Endometrial microvascular endothelial cells (primary cell): ENCODE measurements around the gene TSSC4. TPM values are rescaled to one million over a fixed set of nuclear protein-coding genes. Genes with fewer than 3 reads are reported as not detected.

Experiments used
- in situ Hi-C: cut with HindIII; loops from 2 replicates; pipeline ENCODE4 v1.10.0; 2017; ENCODE audit warnings: low sequenced_read_pairs, low pct_unique_long_range_greater_than_20kb; ENCODE audit errors: inconsistent ontology term
- total RNA-seq: library from RNA; depleted of rRNA; stranded (reverse); fragments of >200 nt; gene quantifications from one replicate; pipeline ENCODE4 v1.2.3, GENCODE V29; 2015; ENCODE audit errors: inconsistent ontology term

The TSSC4 gene
- total RNA-seq, 1 donor from 2014 or later, result 39.8 TPM

DNA sequence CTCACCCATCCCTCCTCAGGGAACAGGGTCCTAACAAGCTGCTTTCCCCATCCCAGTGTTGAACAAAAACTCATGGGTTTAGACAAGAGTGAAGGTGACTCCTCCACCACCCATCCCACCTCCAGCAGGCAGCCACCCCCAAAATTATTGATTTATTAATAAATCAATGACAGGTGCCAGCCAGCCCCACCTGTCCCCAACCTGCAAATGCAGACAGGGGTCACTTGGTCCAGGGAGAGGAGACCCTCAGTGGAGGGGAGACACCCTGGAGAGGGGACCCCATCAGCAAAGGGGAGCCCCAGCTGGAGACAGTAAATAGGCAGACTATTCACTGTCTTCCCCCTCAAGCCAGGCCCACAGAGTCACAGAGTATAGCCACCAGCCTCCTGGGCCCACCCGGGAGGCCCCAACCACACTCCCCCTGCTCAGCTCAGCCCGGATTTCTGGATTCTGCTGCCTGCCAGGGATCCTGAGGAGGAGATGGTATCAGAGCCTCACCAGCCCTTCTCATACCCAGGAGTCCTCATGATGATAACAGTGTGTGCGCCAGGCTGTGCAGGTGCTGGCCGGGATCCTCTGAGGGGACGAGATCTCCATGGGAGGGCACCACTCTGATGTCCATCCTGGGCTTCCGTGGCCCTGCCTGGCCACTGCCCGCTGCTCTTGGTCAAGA, 32.2 kb upstream of the TSSC4 start:
- in situ Hi-C loops, result no loop called here

DNA sequence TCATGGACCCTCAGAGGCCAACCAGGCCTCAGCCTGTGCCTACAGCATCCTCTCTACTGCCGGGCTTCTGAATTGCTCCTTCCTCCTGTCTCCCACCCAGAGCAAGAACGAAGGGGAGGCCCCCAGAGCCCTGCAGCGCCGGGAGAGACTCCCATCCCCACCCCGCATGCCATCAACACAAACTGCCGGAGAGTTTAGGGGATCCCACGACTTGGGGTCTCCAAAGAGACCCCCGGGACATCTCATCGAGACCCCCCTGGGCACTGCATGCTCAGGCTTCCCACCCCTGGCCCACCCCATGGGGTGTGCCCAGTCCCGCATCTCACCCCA, 31.7 kb upstream of the TSSC4 start:
- in situ Hi-C loops, result no loop called here

DNA sequence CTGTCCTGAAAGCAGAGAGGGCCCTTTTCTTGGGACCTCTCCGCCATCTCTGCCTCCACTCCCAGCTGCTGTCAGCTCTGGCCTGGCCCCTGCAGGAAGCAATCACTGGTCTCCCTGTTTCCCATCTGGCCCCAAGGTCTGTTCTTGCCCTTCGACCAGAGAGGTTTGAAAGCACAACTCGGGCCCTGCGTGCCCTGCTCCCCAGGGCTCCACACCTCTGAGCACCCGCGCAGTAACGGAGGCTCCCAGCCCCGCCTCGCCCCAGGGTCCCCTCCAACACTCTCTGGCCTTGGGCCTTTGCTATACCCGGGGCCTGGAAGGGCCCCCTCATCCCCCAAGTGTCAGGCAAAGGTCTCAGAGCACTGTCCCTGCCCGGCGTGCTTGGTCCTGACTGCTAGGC, 31.2 kb upstream of the TSSC4 start:
- in situ Hi-C loops, result no loop called here

DNA sequence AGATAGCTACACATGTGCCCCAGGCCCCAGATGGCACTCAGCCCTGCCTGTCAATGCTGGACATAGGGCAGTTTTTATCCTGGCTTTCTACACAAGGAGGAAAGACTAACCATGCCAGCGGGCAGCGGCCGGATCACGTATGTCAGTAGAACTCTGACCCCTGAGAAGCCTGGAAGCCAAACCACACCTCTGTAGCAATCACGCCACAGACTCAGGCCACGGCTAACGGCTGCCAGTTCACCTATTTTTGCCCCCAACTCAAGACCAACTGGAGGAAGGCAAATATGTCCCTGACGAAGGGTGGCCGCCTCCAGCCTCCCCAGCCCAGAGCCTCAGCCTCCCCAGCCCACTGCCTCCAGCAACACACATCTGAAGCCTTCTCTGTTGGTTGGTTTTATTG, 30.7 kb upstream of the TSSC4 start:
- in situ Hi-C loops, result no loop called here

DNA sequence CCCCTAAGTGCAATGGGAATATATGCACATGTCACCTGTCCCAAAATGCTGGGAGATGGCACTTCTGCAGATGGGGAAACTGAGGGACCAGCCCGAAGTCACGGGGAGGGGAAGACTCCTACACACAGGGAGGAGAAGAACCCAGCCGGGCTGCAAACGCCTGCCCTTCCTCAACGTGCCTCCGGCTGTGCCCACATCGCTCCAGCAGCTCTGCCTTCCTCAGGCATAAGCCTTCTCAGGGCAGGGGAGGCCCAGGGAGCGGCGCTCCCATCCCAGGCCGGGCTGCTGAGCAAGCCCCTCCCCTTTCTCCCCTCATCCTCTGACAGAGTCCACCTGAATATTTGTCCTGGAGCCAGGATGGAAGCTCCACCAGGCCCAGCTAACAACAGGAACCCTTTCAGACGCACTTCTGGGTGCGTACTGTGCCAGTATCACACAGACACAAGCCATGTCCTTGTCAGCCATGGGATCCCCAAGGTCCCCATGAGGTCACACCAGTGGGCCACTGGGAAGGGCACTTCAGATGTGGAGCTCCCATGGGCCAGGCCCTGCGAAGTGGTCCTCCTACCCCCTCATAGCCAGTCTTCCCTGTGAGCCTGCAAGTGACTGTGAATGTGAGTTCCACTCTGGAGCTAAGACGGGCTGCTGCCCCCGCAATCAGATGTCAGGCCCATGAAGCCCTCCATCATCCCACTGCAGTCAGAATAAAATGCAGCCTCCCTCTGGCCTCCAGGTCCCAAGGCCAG, 25.9 kb upstream of the TSSC4 start:
- in situ Hi-C loops, result no loop called here

DNA sequence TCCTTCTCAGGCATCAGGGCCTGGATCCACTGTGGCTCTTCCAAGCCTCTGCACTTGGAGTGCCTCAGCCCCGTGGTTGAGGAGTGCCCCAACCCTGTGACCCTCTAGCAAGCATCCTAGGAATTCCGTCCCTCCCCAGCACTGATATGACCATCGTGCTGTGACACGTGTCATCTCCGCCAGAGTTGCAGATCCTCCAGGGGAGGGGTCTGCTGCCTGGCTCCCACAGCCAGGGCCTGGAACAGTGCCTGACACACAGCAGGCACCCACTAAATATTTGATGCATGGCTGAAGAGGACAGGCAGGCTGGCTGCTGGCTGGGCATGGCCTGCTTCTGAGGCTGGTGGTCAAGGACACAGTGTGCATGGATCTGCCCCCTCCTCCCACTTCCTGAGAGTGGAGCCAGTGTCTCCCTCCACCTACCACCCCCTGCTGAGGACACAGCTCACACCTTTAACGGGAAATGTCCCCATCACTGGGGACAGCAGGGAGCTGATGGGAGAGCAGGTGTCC, 25.2 kb upstream of the TSSC4 start:
- in situ Hi-C loops, result no loop called here

DNA sequence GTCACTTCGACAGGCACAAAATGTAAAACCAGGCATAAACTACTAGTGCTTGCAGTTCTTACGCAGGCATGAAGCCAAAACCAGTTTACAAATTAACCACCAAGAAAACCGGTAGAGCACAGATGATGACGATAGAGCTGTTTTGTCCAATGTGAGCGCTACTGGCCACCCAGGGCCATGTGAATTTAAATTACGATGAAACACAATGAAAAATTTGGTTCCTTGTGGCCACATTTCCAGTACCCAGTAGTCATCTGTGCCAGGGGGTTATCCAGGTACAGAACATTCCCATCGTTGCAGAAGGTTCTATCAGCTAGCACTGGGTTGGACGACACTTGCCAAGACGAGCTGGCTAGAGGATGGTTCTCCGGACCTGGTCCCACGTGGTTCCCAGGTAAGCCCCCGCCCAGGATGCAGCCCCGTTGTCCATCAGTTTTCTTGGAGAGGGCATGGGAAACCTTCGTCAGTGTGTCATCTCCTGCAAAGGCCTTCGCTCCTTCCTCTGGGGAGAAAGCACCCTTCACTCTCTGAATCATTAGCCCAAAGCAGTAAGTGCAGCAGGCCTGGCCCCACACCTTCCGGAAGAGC, 24.5 kb upstream of the TSSC4 start:
- in situ Hi-C loops, result no loop called here

DNA sequence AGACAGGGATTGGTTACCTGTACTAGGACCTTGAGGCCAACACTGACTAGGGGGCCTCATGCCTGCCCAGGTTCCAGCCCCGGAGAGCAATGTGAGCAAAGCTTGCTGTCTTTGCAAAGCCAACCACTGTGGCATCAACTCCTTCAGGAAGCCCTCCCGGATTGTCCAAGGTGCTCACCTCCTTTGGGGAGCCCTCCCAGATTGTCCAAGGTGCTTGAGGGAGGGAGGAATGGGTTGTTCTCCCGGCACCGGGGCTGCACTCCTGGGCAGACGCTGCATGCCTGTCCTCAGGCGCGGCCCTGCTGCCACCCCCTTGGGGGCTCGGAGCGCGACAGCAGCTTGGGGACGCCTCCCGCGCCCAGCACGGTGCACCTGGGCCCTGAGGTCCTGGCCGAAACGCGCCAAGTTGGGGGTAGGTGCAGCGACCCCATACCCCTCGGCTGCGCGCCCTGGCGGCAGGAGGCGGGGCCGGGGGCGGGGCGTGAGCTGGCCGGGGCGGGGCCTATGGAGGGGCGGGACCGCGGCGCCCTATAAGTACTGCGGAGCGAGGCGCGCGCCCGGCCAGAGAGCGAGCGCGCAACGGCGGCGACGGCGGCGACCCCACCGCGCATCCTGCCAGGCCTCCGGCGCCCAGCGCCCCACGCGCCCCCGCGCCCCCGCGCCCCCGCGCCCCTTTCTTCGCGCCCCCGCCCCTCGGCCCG, 23.6 kb upstream of the TSSC4 start, which contains the start of gene CD81:
CD81 (plus strand) TSS at position 560 of the 701 bp plus-strand sequence. CDS start 240 bp downstream, outside the sequence.
- in situ Hi-C loops, result no loop called here

DNA sequence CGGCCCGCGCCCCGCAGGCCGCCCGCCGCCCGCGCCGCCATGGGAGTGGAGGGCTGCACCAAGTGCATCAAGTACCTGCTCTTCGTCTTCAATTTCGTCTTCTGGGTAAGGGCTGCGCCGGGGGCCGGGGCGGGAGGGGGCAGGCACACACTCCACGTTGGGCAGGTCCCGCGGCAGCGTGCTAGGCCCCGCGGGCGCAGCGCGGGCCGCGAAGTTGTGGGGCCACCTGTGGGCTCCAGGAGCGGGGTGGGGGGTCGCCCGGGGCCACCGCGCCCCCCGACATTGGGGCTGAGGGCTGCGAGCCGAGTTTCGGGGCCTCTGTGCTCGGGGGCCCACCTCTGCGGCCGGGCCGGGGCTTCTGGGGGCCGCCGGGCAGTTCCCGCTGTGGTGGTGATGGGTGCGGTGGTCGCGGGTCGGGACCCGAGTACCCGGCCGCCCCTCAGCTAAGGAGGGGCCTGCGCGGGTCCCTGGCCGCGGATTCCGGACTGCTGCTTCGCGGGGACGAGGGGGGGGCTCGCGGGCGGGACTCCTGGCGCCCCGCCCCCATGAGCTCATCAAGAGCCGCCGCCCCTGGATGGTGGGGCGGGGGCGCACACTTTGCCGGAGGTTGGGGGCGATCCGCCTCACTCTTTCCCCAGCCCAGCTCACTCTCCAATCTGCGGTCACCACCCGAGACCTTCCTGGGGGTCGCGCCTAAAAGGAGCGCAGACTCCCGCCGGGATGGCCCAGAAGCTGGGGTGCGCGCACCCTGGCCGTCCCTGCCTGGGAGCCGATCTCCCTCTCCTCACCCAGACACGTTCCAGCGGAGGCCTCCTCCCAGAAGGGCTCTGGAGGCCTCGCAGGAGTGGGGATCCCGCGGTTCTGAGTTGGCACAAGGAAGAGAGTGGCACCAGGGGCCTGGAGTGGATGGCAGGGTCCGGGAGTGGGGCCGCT, 22.8 kb upstream of the TSSC4 start:
- in situ Hi-C loops, result no loop called here

DNA sequence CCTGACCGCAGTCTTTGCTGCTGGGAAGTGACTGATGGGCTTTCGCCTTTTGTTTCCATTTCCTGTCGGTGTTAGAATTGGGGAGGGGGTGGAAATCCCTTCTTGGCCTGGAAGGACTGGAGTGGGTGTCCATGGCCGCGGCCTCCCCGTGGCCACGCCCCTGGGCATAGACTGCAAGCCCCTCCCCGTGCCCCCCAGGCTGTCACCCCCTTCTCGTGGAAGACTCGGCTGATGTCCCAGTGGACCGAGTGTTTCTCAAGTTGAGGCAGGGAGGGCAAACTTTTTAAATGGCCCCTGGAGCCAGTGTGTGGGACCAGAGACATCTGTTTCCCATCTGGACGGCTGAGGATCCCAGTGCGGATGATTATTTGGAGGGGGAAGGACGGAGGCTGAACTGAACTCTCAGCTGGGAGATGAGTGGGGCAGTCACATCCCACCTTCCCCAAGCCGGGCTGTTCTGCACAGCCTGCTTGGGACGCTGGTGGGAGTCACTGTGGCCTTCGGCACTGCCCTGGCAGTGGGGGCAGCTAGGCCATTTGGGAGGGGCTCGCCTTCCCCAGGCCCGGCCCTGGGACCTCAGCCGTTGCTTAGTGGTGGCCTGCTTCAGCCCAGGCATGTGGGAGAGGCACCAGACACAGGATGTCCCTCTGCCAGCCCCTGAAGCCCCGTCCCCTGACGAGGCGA, 21.9 kb upstream of the TSSC4 start:
- in situ Hi-C loops, result no loop called here

DNA sequence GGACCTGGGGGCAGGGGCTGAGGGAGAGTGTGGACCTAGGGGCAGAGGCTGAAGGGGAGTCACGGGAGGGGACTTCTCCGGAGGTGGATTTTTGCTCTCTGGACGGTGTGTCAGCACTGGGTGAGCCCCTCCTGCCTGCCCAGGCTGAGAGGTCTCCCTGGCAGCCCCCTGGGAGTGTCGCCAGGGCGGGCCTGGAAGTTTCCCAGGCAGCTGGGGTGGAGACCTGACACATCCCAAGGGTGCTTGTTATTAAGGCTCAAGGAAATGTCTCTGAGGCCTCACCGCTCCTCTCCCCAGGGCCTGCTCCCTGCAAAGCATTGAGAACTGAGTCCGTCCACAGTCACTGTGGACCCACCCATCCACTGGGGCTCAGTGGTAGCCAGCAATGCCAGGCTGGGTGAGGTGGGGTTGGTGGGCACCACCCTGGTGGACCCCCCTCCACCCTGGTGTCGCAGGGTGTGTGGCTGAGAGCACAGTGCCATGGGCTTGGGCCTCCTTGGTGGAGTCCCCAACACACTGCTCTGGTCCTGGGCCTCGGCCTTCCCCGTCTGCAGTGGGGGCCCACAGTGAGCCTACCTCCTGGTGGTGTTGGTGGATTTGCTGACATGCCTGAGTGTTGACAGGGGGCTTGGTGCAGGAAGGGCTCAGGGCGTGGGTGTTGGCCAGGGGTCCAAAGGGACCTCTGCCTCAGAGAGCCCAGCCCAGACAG, 20.9 kb upstream of the TSSC4 start:
- in situ Hi-C loops, result no loop called here

DNA sequence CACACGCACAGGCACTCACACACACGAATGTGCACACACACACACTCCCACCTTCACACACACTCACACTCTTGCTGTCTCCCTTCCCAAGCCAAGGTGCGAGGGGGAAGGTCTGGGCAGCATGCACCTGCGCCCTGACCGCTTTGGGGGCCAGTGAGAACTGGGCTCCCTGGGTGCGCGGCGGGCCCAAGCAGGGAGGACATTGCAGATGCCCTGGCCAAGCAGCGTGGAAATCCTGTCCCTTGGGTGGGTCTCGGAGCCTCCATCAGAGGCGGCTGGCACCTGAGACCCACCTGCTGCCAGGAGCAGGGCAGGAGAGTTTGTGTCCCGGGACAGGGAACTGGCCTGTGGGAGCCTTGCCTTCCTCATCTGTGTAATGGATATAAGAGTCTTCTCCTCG, 20.2 kb upstream of the TSSC4 start:
- in situ Hi-C loops, result no loop called here

DNA sequence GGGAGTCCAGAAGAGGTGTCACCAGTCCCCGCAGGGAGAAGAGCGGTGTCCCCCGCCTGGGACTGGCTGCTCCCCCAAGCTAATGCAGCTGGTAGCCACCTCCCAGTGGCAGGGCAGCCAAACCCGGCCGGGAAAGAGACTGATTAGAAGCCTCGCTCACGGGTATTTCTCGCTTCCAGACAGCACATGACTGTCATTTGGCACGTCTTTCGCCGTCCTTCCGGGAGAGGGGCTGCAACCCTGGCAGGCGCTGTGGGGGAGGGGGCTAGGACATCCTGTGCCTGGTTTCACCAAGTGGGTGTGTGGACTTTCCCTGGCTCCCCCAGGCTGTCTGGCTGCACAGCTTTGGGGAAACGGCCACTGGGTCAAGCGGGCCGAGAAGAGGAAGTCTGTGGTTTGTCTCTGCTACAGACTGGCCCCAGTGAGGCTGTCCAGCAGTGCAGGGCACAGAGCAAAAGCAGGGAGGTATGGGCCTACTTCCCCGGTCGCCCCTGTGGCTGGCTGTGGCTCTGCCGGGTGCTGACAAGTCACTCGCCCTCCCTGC, 19.7 kb upstream of the TSSC4 start:
- in situ Hi-C loops, result no loop called here

DNA sequence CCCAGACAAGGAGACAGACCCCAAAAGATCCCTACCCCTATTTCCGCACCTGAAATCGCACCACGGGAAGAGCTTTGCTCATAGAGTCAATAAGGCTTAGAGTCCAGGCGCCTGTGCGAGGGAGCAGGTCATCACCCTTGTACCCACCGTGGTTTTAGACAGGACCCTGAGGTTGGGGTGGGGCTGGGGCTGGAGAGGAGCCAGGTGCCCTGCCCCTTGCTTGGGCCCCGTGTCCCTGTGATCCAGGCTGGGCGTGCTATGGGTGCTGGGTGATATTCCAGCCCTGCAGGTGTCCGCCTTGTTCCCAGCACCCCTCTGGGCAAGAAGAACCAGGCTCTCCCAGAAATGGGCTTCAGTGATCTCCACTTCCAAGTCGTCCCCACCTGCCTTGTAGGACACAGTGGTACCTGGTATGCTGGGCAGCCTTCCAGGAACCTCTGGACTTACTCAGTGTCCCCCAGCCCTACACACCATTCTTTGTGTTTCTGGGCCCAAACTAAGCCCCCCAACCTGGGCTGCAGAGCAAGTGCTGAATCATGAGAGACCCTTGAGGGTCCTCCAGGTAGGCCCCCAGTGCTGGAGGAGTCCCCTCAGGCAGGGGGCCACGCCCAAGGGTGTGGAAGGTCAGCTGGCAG, 18.9 kb upstream of the TSSC4 start:
- in situ Hi-C loops, result no loop called here

DNA sequence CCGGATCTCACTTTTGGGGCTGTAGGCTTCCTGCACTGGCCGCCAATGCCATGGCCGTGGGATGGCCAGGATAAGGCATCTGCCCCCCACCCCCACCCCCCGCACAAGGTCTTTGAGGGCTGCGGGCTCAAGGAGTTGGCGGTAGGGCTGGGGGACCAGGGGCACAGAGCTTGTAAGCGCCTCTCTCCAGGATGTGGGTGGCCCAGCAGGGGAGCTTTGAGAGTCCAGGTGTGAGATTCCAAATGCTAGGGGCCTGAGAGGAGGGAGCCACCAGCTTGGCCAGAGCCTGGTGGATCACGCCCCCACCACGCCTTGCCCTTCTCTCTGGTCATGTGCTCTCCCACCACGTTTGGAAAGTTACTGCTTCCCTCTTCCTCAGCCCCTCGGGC, 18.4 kb upstream of the TSSC4 start:
- in situ Hi-C loops, result no loop called here

DNA sequence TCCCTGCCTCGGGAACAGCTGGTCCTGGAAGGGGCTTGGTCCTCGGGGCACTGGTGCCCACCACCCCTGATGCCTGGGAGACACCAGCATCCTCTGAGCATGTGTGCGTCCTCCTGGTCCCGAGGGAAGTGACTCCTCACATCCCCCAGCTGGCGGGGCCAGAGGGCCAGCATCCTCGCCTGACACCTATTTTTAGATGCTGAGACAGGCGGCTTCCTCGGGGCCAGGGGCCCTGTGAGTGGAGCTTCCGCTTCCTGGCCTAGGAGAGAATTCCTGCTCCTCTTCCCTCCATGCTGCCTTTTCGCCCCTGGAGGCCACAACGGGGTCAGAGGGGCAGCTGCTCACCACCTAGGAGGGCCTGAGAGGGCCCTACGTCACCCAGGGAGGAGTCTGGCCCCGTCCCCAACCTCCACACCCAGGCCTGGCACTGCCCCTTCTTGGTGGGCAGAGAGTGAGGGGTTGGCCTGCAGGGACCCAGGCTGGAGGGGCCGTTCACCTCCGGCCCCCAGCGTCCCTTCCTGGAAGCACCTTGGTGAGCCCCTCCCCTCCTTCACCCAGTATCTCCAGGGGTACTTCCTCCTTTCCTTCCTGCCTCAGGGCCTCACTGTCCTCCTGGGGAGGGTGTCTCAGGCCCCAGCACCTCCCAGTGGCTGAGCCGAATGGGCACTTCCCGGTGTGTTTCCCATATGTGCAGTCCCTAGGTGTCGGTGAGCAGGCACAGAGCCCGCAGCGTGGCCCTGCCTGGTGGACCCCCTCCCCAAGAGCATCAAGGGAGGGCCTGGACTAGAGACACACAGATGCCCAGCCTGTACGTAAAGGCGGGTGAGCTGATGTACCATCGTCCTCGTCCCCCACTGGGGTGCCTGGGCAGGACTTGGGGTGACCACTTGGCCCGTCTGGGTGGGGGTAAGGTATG, 17.4 kb upstream of the TSSC4 start:
- in situ Hi-C loops, result no loop called here
